Activated T-cell treated with anti-CD3 and anti-CD28 coated beads, Interleukin-2, amount 50 U/mL, for 72 hours (primary cell): Measurements from ENCODE around the gene PRKAR1B. TPM values are rescaled to one million over a fixed set of nuclear protein-coding genes. Genes with fewer than 3 reads are reported as not detected.

ENCODE experiments used
- ATAC-seq, 2 donors: fragments of 150-1000 bp; cut with Tn5 transposase; replicated peaks in 1 of 2; 2 replicates each; pipeline ENCODE4 v1.10.0; 2021; ENCODE audit warnings: moderate library complexity in 2 of 2, mild to moderate bottlenecking in 1 of 2
- DNase-seq, 2 donors: peaks; one replicate each; pipeline ENCODE4 v3.0.0; 2021 to 2022; ENCODE audit warnings: mixed read lengths in 1 of 2
- H3K27ac Mint-ChIP-seq: one replicate; pipeline ENCODE4 v1.8.0; 2022; ENCODE audit warnings: mild to moderate bottlenecking, moderate library complexity, mixed read lengths
- H3K27me3 Mint-ChIP-seq: one replicate; pipeline ENCODE4 v1.8.0; 2022; ENCODE audit warnings: low read depth, mixed read lengths
- H3K36me3 Mint-ChIP-seq, 2 donors: one replicate each; pipeline ENCODE4 v1.8.0; 2022; ENCODE audit warnings: mixed read lengths in 2 of 2, mild to moderate bottlenecking in 1 of 2; ENCODE audit not compliant: insufficient read depth in 2 of 2
- H3K4me1 Mint-ChIP-seq: one replicate; pipeline ENCODE4 v1.8.0; 2022; ENCODE audit warnings: low read depth, mixed read lengths
- H3K4me3 Mint-ChIP-seq, 2 donors: one replicate each; pipeline ENCODE4 v1.8.0; 2022; ENCODE audit warnings: mild to moderate bottlenecking in 2 of 2, mixed read lengths in 2 of 2, moderate library complexity in 2 of 2
- H3K9me3 Mint-ChIP-seq, 2 donors: one replicate each; pipeline ENCODE4 v1.8.0; 2022; ENCODE audit warnings: mixed read lengths in 2 of 2
- total RNA-seq, 2 donors: library from RNA; stranded (reverse); gene quantifications; one replicate each; pipeline ENCODE4 v1.2.3, GENCODE V29; 2022

PRKAR1B gene
- total RNA-seq, 2 donors from 2014 or later = 33.6 to 43.5 TPM

DNA sequence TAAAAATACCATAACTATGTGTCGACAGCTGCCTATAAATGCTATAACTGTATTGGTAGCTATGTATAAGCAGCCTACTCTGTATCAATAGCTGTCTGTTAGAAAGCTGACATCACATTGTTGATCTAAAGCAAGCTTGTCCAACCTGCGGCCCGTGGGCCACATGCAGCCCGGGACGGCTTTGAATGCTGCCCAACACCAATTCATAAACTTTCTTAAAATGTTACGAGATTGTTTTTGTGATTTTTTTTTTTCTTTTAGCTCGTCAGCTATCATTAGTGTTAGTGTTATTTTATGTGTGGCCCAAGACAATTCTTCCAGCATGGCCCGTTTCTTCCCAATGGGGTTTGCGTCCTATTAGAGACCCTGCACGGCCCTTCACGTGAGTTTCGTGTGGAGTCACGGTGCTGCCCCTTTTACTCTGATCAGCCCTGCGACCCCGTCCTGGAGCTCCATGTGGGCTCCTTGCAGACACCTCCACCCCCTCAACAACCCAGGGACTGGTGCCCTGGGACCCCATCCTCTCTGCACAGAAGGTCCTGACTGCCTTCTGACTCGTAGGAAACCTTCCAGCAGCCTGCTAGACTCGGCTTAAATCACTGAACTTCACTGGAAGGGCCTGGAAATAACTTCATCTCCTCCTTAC lies 4.5 kb upstream of the PRKAR1B start:
- Mint-ChIP-seq H3K4me3 (no peak overlapping the region), H3K27ac (no peak overlapping the region)

GRCh38 chr7:730501-731439 lies 3.7 kb upstream of the PRKAR1B start:
- Mint-ChIP-seq H3K4me1 (peaks cover 16% of the 10 kb centered on the region), H3K27ac (no peak overlapping the region), H3K4me3 (no peak overlapping the region), H3K27me3 (no peaks in the 10 kb centered on the region), H3K36me3 (peaks cover 0 to 15% of the 10 kb centered on the region in 2 donors), H3K9me3 (peaks cover 7 to 8% of the 10 kb centered on the region in 2 donors)
- no peak for ATAC-seq
- no peak for DNase-seq

More for the DNA sequence above, 4.5 kb upstream of the PRKAR1B start:
- H3K9me3 Mint-ChIP-seq = peaks cover 7 to 8% of the 10 kb centered on the region in 2 donors
- ATAC-seq (no peak), DNase-seq (no peak)
- H3K36me3 Mint-ChIP-seq = peaks cover 0 to 14% of the 10 kb centered on the region in 2 donors
- H3K4me1 Mint-ChIP-seq = peaks cover 13% of the 10 kb centered on the region
- no peaks in the 10 kb centered on the region for H3K27me3 Mint-ChIP-seq

DNA sequence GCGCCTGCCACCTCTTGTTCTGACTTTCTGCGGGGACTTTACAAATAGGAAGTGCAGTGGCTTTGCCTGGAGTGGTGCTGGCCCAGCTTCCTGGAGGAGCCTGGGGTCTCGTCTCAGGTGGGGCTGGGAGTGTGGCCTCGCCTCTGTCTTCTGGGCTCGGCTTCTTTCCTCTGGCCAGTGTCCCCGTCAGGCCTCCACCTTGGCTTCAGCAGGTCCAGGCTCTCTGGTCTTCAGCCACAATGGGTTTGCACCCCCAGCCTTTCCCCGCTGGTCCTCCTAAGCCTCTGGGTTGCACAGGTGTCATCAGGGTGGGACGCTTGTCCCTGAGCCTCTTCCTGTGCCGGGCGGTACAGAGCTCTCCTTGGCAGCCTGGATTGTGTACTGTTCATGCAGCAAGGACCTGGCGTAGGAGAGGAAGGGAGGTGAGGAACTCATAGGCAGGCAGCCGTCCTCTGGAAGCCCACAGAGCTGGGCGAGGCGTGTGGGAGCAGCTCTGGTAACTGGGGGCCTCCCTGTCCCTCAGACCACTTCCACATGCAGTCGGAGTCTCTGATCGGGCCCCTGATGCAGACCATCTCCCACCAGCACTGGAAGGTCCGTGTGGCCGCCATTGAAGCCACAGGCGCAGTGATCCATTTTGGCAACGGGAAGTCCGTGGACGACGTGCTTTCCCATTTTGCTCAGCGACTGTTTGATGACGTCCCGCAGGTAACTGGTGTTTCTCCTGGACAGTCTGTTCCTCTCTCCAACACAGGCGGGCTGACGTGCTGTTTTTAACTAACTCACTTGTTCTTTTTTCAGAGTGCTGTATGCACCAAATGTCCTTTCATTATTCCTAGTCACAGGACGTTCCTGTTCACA lies 2.3 kb upstream of the PRKAR1B start:
- peak overlapping the region; percentile 16 to 36 for H3K4me3 Mint-ChIP-seq
- no peaks in the 10 kb centered on the region for H3K27me3 Mint-ChIP-seq
- H3K36me3 Mint-ChIP-seq = peaks cover 7 to 19% of the 10 kb centered on the region in 2 donors
- DNase-seq (no peak), ATAC-seq (no peak)
- H3K9me3 Mint-ChIP-seq = peaks cover 6 to 7% of the 10 kb centered on the region in 2 donors
- no peak overlapping the region for H3K27ac Mint-ChIP-seq
- peaks cover 29% of the 10 kb centered on the region for H3K4me1 Mint-ChIP-seq

DNA sequence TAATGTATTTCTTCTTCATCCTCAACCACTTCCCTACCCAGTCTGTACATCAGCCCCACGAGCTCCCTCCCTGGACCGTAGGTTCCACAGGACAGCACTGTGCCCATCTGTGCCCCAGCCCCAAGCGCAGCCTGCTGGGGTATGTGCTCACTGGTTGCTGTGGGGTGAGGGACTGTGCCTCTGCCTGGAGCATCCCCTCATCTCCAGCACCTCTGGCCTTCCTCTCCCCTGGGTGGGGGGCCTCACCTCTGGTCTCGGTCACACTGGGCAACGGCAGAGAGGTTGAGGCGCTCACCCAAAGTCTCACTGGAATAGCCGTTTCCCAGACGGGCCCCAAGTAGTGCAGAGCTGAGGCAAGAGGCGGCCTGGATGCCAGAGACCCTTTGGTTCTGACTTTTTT lies 1.5 kb upstream of the PRKAR1B start:
- Mint-ChIP-seq H3K27ac (no peak overlapping the region), H3K36me3 (peaks cover 14 to 19% of the 10 kb centered on the region in 2 donors), H3K4me3 (peak overlapping the region; percentile 76 to 83), H3K9me3 (peaks cover 0 to 2% of the 10 kb centered on the region in 2 donors), H3K27me3 (no peaks in the 10 kb centered on the region), H3K4me1 (peaks cover 31% of the 10 kb centered on the region)
- ATAC-seq (no peak), DNase-seq (no peak)

- no peak for DNase-seq
- no peaks in the 10 kb centered on the region for H3K9me3 Mint-ChIP-seq
- H3K27me3 Mint-ChIP-seq = no peaks in the 10 kb centered on the region
- peaks cover 16 to 18% of the 10 kb centered on the region in 2 donors for H3K36me3 Mint-ChIP-seq
- ATAC-seq = no peak
- H3K4me1 Mint-ChIP-seq = peaks cover 33% of the 10 kb centered on the region
- peak overlapping the region; percentile 76 to 83 for H3K4me3 Mint-ChIP-seq
- H3K27ac Mint-ChIP-seq = no peak overlapping the region
Measured at GRCh38 chr7:727806-728460, 852 bp upstream of the PRKAR1B start.

- ATAC-seq = peak; percentile 39 to 41
- Mint-ChIP-seq H3K4me1 (peaks cover 33% of the 10 kb centered on the region), H3K4me3 (no peak overlapping the region), H3K27me3 (no peaks in the 10 kb centered on the region), H3K9me3 (peaks cover 1% of the 10 kb centered on the region in 2 donors), H3K27ac (no peak overlapping the region), H3K36me3 (peaks cover 22 to 23% of the 10 kb centered on the region in 2 donors)
- DNase-seq = no peak
Measured at GRCh38 chr7:726854-727103, 302 bp downstream of the PRKAR1B start.

DNA sequence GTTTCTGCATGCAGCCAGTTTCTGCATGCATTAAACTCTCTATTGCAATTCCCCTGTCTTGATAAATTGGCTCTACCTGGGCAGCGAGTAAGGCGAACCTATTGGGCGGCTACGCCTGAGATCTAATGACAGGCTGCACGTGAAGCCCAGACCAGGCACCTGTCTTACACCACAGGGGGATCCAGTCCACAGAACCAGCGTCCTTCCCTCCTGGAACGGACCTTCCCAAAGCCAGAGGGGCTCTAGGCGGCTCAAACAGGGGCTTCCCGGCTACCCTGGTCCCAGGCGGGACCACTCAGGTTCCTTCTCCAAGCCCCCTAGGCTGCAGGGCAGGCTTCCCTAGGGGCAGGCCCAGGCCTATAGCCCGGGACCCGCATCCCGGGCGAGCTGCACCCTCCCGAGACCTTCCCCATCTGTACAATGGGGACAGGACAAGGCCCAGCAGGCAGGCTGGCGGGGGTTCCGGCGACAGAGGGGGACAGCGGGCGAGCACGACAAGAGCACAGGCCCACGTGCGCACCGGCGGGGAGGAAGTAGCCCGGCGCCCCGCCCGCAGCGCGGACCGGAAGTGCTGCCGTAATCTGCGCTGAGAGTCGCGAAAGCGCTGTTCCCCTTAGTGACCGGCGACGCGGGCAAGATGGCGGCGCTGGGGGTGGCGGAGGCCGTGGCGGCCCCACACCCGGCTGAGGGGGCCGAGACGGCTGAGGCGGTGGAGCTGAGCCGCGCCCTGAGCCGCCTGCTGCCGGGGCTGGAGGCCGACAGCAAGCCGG lies 812 bp downstream of the PRKAR1B start, which contains the start of gene DNAAF5:
DNAAF5 (plus strand) TSS at position 616 of the 770 bp plus-strand sequence; CDS start at position 638, 22 bp downstream.
- peaks cover 33% of the 10 kb centered on the region for H3K4me1 Mint-ChIP-seq
- H3K36me3 Mint-ChIP-seq = peaks cover 24 to 25% of the 10 kb centered on the region in 2 donors
- peak within 1 kb of the TSS; percentile 84 to 89 for H3K4me3 Mint-ChIP-seq
- H3K9me3 Mint-ChIP-seq = peaks cover 3% of the 10 kb centered on the region in 2 donors
- no peaks in the 10 kb centered on the region for H3K27me3 Mint-ChIP-seq
- peak within 1 kb of the TSS; percentile 62 for H3K27ac Mint-ChIP-seq
- ATAC-seq (peak; percentile 93 to 94), DNase-seq (peak; percentile 89 to 91)

GRCh38 chr7:725223-726005 lies 1.7 kb downstream of the PRKAR1B start:
- H3K9me3 Mint-ChIP-seq = peaks cover 3 to 4% of the 10 kb centered on the region in 2 donors
- ATAC-seq (no peak), DNase-seq (no peak)
- peaks cover 33% of the 10 kb centered on the region for H3K4me1 Mint-ChIP-seq
- peak overlapping the region; percentile 84 to 89 for H3K4me3 Mint-ChIP-seq
- no peaks in the 10 kb centered on the region for H3K27me3 Mint-ChIP-seq
- peak overlapping the region; percentile 49 for H3K27ac Mint-ChIP-seq
- H3K36me3 Mint-ChIP-seq = peaks cover 29 to 31% of the 10 kb centered on the region in 2 donors

- Mint-ChIP-seq H3K4me3 (no peak overlapping the region), H3K27ac (no peak overlapping the region), H3K27me3 (no peaks in the 10 kb centered on the region), H3K4me1 (peaks cover 33% of the 10 kb centered on the region), H3K36me3 (peaks cover 30 to 32% of the 10 kb centered on the region in 2 donors), H3K9me3 (peaks cover 3 to 4% of the 10 kb centered on the region in 2 donors)
- DNase-seq (no peak), ATAC-seq (no peak)
Measured at GRCh38 chr7:724298-724697, 2.8 kb downstream of the PRKAR1B start.

DNA sequence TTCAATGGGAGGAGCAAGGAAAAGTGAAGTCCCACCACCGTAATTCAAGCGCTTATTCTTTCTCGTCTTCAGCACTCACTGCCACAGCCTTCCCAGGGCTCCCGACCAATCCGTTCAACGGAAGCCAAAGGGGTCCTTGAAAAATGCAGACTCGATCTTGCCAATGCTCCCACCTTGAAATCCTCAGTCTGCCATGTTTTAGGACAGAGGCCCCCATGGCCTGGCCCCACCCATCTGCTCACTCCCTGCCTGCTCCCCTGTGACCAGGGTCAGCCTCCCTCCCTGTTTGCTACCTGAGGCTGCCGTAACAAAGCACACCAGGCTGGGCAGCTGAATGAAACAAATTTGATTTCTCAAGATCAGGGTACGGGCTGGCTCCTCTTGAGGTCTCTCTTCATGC lies 3.5 kb downstream of the PRKAR1B start:
- H3K27ac Mint-ChIP-seq = no peak overlapping the region
- no peaks in the 10 kb centered on the region for H3K27me3 Mint-ChIP-seq
- H3K4me3 Mint-ChIP-seq = no peak overlapping the region
- H3K4me1 Mint-ChIP-seq = peaks cover 31% of the 10 kb centered on the region
- no peak for DNase-seq
- peaks cover 3 to 4% of the 10 kb centered on the region in 2 donors for H3K9me3 Mint-ChIP-seq
- no peak for ATAC-seq
- peaks cover 30 to 32% of the 10 kb centered on the region in 2 donors for H3K36me3 Mint-ChIP-seq

DNA sequence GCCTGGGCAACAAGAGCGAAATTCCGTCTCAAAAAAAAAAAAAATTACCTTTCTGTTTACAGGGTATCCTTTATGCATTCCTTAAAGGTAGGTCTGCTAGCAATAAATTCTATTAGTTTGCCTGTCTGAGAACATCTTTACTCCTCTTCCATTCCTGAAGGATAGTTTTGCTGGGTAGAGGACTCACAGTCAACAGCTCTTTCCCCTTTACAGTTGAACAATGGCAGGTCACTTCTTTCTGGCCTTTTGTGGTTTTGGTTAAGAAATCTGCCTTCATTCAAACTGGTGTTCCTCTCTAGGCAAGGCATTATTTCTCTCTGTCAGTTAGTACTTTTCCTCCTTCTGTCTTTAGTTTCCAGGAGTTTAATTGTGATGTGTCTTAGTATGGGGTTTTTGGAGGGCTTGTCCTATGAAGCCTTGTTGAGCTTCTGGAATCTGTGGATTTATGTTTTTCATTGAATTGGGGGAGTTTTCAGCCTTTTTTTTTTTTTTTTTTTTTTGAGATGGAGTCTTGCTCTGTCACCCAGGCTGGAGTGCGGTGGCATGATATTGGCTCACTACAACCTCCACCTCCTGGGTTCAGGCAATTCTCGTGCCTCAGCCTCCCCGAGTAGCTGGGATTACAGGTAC lies 5.3 kb downstream of the PRKAR1B start:
- ATAC-seq (no peak), DNase-seq (no peak)
- no peak overlapping the region for H3K27ac Mint-ChIP-seq
- H3K4me1 Mint-ChIP-seq = peaks cover 24% of the 10 kb centered on the region
- H3K36me3 Mint-ChIP-seq = peaks cover 28 to 32% of the 10 kb centered on the region in 2 donors
- H3K27me3 Mint-ChIP-seq = no peaks in the 10 kb centered on the region
- peaks cover 3 to 4% of the 10 kb centered on the region in 2 donors for H3K9me3 Mint-ChIP-seq
- no peak overlapping the region for H3K4me3 Mint-ChIP-seq
